GM19035 (cell line): ENCODE data around the gene ASRGL1.
"Not testable (repeated sequence)": the region's sequence is repeated elsewhere in the genome, so short reads cannot be mapped to it uniquely, and the experiment has no call there.

Experiments
- ATAC-seq: cut with Tn5 transposase; IDR thresholded peaks from one replicate; pipeline ENCODE4 v1.9.1; 2021; ENCODE audit not compliant: unreplicated experiment

ASRGL1 gene

DNA sequence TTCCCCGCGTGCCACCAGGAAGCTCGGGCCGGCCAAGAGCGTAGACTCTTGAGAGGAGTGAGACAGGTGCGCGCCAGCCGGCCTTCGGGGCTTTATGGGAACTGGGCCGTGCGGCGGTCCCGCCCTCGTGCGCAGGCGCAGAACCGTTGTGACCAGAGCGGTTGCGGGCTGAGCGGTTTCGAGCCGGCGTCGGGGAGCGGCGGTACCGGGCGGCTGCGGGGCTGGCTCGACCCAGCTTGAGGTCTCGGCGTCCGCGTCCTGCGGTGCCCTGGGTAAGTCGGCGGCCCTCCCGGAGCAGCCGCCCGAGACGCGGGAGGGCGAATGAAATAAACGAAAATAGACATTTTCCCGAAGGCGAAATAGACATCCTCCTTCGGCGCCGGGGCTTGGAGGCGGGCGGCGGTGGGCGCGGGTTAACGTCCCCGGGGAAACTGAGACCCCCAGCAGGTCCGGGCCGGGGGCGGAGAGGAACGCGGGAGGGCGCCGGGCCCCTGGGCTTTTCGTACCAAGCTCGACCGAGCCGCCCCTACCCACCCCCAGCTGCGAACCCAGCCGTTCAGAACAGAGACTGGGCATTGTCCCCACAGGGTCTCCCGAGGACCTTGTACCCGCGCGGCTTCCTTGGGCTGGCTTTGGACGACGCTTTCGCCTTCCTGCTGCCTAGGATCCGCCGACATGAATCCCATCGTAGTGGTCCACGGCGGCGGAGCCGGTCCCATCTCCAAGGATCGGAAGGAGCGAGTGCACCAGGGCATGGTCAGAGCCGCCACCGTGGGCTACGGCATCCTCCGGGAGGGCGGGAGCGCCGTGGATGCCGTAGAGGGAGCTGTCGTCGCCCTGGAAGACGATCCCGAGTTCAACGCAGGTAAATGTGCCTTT is at the start of gene ASRGL1:
ASRGL1 (plus strand) TSS at position 146 of the 879 bp plus-strand sequence; CDS start at position 676, 530 bp downstream.
- ATAC-seq = peak; percentile 59

DNA sequence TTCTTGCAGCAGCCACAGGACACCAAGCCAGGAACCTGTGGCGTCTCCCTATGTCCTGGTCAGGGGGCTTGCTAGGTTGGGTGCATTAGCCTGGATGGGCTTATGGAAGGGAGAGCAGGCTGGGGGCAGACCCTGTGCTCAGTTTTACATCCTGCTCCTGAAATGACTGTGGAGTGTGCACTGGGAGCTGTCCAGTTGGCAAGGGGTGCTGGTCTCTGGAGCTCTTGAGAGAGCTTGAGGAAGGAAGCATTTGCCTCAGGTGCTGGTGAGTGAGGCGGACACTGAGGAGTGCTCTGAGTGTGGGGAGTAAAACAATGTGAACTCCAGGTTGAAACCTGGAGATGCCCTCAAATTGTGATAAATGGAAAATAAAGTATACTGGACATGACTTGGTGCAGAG is 41.7 kb upstream of the ASRGL1 start:
- no peak for ATAC-seq

DNA sequence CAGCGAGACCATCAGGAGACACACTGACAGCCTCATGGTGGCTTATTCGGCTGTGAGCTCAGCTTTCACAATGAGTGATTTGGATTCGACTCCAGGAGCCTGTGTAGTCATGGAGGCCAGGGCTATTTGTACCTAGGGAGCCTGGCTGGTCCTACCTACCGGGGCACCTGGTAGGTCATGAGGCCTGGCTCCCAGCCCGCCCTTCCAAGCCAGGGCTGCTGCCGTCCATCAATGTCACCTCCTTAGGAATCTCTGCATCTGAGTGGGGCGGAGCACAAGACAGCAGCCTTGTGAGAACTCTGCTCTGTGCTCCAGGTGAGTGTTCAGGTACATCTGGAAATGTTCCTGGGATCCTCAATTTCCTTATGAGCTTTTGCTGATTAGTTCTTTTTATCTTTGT is 38.3 kb upstream of the ASRGL1 start, which contains the start of gene SCGB1D4:
SCGB1D4 (minus strand) TSS at position 101 of the 400 bp plus-strand sequence; CDS start at position 36, 65 bp downstream.
- ATAC-seq = no peak

DNA sequence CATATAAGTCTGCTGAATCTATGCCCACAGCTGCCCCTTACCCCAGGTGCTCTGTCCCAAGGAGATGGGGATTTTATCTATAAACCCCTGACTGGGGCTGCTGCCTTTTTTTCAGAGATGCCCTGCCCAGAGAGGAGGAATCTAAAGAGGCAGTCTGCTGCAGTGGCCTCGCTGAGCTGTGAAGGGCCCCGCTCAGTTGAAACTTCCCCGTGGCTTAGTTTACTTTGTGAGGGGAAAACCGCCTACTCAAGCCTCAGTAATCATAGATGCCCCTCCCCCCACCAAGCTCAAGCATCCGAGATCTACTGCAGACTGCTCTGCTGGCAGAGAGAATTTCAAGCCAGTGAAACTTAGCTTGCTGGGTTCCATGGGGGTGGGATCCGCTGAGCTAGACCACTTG is 31.0 kb upstream of the ASRGL1 start:
- no peak for ATAC-seq

DNA sequence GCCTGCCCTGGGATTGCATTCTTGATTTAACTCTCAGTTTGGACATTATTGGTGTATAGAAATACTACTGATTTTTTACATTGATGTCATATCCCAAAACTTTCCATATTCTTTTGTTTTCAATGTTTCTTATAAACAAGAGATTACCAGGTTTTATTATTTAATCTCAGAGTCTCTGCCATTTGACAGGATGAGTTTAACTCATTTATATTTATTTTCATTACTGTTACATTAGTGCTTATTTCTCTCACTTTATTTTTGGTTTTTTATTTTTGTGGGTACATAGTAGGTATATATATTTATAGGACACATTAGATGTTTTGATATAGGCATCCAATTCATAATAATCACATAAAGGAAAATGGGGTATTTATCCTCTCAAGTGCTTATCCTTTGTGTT is 29.3 kb upstream of the ASRGL1 start:
- no peak for ATAC-seq

DNA sequence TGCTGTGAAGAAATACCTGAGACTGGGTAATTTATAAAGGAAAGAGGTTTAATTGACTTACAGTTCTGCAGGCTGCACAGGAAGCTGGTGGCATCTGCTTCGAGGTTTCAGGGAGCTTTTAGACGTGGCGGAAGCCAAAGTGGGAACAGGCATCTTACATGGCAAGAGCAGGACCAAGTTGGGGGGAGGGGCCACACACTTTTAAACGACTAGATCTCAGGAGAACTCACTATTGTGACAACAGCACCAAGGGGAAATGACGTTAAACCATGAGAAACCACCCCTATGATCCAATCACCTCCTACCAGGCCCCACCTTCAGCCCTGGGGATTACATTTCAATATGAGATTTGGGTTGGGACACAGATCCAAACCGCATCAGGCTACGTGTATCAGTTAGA is 27.3 kb upstream of the ASRGL1 start:
- no peak for ATAC-seq

DNA sequence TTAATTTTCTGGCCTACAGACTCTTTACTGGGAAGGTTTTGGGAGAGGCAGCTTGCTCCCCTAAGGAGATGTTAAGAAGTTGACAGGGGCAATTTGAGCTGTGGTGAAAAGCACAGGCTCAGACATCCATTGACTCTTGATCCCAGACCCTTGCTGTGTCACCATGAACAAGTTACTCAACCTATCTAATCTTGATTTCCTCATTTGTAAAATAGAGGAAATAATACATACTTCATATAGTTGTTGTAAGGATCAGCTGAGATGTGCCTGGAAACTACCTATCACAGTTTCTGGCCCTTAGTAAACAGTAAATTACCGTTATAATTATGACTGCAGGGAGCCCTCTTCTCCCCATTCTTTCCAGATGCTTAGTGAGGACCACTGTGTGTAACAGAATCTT is 21.8 kb upstream of the ASRGL1 start:
- ATAC-seq = no peak

DNA sequence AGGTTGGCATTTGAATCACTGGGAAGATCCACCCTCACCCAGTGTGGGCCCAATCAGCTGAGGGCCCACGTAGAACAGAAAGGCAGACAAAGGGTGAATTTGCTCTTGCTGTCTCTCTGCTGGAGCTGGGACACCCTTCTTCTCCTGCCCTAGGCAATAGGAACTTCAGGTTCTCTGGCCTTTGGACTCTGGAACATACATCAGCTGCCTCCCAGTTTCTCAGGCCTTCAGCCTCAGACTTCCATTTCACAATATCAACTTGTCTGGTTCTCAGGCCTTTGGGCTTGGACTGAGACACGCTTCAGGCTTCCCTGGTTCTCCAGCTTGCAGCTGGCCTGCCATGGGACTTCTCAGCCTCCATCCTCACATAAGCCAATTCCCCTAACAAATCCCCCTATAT is 14.7 kb upstream of the ASRGL1 start:
- no peak for ATAC-seq

DNA sequence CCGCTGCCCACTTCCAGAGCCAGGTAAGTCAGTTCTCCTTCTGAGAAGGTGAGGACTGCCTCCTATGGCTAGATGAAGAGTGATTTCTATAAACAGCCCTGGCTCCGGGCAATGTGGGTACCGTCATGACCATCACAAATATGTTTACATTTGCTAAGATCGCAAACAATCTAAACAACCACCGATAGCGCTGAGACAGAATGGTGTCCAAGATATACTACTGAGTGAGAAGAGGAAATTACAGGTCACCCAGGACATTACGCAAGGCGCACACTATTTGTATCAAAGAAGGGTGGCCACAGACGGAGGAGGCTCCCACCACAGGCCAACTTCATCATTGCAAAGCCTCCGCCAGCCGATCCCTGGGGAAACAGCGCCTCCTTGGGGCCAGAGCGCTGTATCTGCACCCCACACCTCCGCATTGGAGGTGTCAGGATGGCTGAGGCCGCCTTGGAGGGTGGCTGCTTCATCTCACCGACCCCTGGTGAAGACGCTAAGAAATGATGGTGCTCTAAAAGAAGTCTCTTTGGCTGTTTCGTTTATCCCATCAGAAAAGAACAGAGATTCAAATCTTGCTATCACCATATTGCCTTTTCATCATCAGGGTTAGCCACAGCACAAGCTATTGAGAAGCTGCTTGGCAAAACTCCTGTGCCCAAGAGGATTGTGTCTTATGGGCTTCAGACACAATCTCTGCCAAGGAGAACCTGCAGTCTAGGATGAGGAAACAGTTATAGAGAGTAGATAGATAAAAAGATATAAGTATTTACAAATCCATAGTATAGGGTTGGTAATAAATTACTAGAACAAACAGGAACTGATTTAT is 12.3 kb upstream of the ASRGL1 start:
- no peak for ATAC-seq

DNA sequence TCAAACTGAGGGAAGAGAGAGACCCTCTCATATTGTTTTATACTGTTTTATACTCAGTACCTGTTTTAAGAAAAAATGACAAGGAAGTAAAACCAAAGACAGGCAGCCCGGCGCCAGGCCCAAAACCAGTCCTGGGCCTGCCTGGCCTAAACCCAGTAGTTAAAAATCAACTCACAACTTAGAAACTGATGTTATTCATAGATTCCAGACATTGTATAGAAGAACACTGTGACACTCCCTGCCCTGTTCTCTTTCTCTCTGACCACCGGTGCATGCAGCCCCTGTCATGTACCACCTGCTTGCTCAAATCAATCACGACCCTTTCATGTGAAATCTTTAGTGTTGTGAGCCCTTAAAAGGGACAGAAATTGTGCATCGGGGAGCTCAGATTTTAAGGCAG is 11.5 kb upstream of the ASRGL1 start:
- not testable (repeated sequence) for ATAC-seq

DNA sequence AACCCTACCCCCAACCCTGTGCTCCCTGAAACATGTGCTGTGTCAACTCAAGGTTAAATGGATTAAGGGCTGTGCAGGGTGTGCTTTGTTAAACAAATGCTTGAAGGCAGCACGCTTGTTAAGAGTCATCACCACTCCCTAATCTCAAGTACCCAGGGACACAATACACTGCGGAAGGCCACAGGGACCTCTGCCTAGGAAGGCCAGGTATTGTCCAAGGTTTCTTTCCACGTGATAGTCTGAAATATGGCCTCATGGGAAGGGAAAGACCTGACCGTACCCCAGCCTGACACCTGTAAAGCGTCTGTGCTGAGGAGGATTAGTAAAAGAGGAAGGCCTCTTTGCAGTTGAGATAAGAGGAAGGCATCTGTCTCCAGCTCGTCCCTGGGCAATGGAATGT is 10.5 kb upstream of the ASRGL1 start:
- not testable (repeated sequence) for ATAC-seq

DNA sequence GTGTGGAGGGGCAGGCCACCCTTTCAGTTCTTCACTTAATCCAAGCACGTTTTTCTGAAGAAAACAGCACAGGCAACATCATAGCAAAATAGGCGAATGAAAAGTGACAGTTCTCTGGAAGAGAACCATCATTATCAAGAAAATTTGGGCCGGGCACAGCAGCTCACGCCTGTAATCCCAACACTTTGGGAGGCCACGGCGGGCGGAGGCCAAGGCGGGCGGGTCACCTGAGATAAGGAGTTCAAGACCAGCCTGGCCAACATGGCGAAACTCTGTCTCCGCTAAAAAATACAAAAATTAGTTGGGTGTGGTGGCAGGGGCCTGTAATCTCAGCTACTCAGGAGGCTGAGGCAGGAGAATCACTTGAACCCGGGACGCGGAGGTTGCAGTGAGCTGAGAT is 9.7 kb upstream of the ASRGL1 start:
- not testable (repeated sequence) for ATAC-seq

DNA sequence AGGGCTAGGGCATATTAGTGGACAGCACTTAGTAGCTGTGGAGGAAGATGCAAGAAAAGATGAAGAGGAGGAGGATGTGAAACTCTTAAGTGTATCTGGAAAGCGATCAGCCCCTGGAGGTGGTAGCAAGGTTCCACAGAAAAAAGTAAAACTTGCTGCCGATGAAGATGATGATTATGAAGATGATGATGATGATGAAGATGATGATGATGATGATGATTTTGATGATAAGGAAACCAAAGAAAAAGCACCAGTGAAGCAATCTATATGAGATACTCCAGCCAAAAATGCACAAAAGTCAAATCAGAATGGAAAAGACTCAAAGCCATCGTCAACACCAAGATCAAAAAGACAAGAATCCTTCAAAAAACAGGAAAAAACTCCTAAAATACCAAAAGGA is 6.0 kb upstream of the ASRGL1 start:
- ATAC-seq = not testable (repeated sequence)

DNA sequence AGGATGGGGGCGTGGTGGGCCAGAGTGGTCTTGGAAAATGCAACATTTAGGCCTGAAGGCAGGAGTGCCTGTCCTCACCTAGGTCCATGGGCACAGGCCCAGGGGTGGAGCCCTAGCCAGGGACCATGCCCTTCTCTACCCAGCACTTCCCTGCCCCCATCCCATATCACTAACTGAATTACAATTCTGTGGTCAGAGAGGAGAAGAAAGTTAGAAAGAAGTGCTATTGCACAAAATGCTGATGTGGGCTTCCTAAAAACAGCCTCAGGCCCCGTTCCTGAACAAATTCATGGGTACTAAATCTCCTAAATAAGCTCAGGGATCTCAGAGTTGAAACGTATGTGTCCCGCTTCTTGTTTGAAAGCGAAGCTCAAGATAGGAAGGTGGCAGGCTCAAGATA is 3.5 kb upstream of the ASRGL1 start:
- ATAC-seq = no peak

DNA sequence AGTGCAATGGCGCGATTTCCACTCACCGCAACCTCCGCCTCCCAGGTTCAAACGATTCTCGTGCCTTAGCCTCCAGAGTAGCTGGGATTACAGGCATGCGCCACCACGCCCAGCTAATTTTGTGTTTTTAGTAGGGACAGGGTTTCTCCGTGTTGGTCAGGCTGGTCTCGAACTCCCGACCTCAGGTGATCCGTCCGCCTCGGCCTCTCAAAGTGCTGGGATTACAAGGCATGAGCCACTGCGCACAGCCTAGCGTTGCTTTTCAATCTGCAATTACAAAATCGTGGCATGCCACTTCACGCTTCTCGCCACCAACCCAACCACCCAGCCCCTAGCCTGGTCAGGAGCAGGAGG is 322 bp upstream of the ASRGL1 start:
- ATAC-seq = not testable (repeated sequence)

DNA sequence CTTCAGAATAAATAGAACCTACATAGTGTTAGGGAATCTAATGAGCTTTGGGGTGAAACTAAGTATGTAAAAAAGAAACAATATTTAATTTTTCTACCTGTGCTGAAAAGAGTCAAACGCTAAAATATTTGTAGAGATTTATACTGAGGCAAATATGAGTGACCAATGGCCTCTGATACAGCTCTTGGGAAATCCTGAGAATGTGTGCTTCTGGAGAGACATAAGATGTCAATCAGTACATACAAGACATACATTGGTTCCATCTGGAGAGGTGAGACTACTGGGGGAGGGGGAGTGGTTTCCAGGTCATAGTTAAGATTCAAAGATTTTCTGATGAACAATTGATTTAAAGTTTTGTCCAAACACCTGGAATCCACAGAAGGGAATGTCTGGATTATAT is 970 bp downstream of the ASRGL1 start:
- no peak for ATAC-seq

DNA sequence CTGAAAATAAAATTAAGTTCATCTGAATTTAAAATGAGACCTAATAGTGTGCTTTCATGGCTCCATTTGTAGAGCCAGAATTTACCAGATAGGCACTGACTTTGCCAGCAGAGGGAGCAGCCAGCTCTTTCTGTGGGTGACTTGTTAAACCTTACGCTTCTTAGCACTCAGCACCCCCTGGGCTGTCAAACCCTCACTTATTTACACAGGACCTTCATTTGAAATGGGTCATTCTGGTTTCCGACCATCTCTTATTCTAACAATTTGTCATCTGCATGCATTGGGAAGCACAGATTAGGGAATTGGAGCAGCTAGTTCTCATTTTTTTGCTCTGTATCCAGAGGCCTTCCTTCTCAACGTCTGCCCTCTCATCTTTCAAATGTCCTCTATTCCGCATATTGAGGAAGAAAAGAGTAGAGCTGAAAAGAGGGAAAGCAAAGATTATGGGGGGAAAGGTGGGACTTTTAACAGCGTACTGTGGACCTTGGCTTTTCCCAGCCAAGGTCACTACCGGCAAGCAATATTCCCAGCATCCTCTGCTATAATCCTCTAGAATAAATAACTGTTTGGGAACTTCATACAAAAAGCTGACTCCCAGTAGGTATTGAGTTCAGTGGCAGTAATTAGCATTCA is 3.1 kb downstream of the ASRGL1 start:
- no peak for ATAC-seq

DNA sequence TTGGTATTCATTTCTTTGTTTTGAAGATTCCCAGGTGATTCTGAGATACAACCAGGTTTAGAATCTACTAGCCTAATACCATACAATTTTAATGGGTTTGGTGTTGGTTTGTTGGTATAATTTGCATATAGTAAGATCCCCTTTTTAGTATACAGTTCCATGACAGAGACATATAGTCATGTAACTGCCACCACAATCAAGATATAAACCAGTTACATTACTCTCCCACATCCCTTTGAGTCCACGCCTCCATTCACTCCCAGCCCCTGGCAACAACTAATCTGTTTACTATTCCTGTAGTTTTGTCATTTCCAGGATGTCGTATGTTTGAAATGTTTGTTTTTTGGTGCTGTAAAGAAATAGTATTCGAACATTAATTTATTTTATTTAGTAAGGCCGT is 4.3 kb downstream of the ASRGL1 start:
- ATAC-seq = no peak

DNA sequence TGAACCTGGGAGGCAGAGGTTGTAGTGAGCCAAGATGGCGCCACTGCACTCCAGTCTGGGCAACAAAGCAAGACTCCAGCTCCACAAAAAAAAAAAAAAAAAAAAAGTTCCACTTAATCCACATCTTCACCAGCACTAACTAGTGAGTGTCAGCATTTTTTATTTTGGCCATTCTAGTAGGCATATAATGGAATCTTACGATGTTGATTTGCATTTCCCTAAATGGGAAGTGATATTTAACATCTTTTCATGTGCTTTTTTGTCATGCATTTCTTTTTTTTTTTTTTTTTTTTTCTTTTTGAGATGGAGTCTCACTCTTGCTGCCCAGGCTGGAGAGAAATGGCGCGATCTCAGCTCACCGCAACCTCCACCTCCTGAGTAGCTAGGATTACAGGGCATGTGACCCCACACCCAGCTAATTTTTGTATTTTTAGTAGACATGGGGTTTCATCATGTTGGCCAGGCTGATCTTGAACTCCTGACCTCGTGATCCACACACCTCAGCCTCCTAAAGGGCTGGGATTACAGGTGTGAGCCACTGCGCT is 6.5 kb downstream of the ASRGL1 start:
- not testable (repeated sequence) for ATAC-seq

DNA sequence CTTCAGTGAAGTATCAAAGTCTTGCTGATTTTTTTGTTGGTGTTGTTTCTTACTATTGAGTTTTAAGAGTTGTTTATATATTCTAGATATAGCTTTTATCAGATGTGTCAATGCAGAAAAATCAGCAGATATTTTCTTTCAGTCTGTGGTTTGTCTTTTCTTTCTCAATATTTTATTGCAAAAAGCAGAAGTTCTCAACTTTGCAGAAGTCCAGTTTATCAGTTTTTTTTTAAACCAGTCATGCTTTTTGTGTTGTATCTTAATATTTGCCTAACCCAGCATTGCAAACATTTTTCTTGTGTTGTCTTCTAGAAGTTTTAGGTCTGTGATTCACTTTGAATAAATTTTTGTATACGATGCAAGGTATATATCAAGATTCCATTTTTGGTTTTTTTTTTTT is 7.0 kb downstream of the ASRGL1 start:
- no peak for ATAC-seq

DNA sequence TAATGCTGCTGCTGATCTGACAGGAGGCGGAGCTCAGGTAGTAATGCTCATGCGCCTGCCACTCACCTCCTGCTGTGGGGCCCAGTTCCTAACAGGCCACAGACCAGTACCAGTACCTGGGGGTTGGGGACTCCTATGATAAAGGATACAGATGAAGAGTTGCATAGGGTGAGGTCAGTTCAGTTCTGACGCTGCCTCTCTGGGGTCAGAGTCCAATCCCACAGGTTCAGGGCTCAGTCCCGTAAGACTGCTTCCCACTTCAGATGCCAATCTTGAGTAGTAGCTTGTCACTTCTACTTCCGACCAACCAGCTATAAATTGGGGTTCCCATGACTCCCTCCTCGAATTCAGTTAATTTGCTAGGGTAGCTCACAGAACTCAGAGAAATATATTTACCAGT is 8.6 kb downstream of the ASRGL1 start:
- ATAC-seq = no peak
